Activated naive CD8-positive, alpha-beta T cell (primary cell): Measurements from ENCODE around the gene SSBP4.

ENCODE experiments used
- H3K27ac Mint-ChIP-seq: one replicate; pipeline ENCODE4 v1.8.0; 2021; ENCODE audit warnings: mixed read lengths
- H3K27me3 Mint-ChIP-seq: one replicate; pipeline ENCODE4 v1.8.0; 2021; ENCODE audit warnings: mixed read lengths
- H3K36me3 Mint-ChIP-seq: one replicate; pipeline ENCODE4 v1.8.0; 2021; ENCODE audit warnings: mixed read lengths
- H3K4me1 Mint-ChIP-seq: one replicate; pipeline ENCODE4 v1.8.0; 2021; ENCODE audit warnings: low read depth, mixed read lengths
- H3K4me3 Mint-ChIP-seq: one replicate; pipeline ENCODE4 v1.8.0; 2021; ENCODE audit warnings: mild to moderate bottlenecking, mixed read lengths
- H3K9me3 Mint-ChIP-seq: one replicate; pipeline ENCODE4 v1.8.0; 2021; ENCODE audit warnings: low read depth, mixed read lengths

Gene SSBP4

DNA sequence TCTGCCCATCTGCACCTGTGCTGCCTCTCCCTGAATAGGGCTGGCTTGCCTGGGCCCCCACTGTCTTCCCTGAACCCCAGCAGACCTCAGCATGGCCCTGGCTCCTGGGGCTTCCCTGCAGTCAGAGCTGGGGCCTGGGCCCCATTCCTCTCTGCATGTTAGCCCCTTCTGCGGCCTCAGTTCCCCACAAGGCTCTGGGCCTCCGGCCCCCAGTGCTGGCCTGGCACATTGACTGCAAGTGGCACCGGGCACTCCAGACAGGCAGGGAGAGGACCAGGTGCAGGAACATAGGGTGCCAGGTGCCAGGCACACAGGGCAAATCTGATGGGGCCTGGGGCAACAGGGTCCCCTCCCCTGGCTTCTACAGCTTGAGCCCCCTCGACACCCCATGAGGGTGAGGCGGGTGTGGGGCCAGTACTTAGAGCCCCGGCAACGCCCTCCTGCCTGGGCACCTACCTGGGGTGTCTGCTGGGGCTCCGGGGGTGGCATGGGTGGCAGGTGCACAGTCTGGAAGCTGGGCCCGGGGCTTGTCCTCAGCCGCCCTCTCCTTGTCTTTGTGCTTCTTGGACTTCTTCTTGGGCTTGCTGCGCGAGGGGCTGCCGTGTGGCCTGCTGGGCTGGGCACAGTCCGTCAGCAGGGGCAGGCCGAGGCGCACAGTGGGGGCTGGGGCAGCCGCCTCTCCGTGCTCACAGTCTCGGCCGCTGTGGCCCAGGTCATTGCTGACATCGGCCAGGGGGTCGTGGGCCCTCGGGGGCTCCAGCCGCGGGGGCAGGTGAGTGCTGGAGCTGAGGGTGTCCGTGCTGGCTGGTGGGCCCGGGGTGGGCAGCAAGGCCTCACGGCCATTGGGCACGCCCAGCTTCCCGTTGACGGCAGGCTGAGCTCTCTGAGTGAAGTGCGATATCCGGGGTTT, 31.1 kb downstream of the SSBP4 start:
- no peak overlapping the region for H3K4me3 Mint-ChIP-seq
- H3K36me3 Mint-ChIP-seq = no peaks in the 10 kb centered on the region
- H3K27me3 Mint-ChIP-seq = no peaks in the 10 kb centered on the region
- H3K4me1 Mint-ChIP-seq = peaks cover 2% of the 10 kb centered on the region
- H3K9me3 Mint-ChIP-seq = no peaks in the 10 kb centered on the region
- no peak overlapping the region for H3K27ac Mint-ChIP-seq

DNA sequence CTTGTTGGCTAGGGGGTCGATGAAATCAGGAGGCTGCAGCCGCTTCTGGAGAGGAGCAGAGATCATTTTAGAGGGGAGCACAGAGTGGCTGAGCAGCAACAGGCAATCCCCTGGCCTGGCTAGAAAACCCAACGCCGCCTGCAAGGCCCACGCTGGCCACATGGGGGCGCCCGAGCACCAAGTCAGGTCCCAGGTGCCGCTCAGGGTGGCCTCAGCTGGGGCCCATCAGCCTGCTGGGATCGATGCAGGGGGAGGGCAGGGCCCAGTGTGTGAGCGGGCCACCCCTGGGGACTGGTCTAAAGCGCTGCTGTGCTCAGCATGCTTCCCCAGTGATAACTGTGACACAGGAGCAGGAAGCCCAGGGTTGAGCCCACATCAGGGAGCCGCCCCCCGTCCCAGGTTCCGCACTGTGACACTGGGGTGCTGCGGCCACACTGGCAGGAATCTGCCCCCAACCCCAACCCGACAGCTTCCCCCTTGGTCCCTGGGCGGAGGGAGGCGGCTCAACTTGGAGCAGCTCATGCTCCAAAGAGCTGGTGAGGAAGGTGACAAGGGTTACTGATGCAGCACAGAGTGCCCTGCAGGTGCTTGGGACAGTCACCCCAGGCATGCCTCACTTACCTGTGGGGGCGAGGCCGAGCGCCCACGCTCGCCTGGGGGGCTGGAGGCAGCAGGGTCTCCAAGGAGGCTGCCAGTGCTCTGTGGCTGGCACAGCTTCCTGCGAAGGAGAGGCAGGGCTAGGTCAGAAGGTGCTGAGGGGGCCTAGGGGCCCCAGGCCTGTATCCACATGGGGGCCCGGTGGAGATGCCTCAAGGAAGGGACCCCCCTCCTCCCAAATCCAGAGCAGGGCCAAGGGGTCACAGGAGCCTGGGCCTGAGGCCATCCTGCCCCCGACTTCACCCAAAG, 32.0 kb downstream of the SSBP4 start:
- H3K27me3 Mint-ChIP-seq = no peaks in the 10 kb centered on the region
- H3K36me3 Mint-ChIP-seq = no peaks in the 10 kb centered on the region
- H3K4me1 Mint-ChIP-seq = peaks cover 2% of the 10 kb centered on the region
- no peak overlapping the region for H3K27ac Mint-ChIP-seq
- no peak overlapping the region for H3K4me3 Mint-ChIP-seq
- H3K9me3 Mint-ChIP-seq = no peaks in the 10 kb centered on the region

DNA sequence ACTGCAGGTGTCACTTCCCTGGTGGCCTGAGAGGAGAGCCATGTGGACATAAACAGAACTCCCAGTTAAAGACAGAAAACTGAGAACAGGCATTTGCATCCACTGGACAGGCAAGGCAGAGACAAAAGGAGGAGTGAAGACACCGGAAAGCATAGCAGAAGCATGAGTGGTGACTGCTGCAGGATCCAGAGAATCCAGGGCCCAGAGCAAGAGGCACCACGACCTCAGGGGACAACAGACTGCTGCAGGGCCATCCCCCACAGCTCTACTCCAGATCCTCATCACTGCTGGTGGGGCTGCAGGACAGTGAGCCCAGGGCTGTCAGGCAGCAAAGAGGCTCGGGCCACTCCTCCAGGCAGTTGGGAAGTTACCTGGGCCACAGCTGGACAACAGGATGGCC, 33.2 kb downstream of the SSBP4 start:
- Mint-ChIP-seq H3K27me3 (no peaks in the 10 kb centered on the region), H3K27ac (no peak overlapping the region), H3K9me3 (no peaks in the 10 kb centered on the region), H3K4me1 (peaks cover 2% of the 10 kb centered on the region), H3K4me3 (no peak overlapping the region), H3K36me3 (no peaks in the 10 kb centered on the region)

DNA sequence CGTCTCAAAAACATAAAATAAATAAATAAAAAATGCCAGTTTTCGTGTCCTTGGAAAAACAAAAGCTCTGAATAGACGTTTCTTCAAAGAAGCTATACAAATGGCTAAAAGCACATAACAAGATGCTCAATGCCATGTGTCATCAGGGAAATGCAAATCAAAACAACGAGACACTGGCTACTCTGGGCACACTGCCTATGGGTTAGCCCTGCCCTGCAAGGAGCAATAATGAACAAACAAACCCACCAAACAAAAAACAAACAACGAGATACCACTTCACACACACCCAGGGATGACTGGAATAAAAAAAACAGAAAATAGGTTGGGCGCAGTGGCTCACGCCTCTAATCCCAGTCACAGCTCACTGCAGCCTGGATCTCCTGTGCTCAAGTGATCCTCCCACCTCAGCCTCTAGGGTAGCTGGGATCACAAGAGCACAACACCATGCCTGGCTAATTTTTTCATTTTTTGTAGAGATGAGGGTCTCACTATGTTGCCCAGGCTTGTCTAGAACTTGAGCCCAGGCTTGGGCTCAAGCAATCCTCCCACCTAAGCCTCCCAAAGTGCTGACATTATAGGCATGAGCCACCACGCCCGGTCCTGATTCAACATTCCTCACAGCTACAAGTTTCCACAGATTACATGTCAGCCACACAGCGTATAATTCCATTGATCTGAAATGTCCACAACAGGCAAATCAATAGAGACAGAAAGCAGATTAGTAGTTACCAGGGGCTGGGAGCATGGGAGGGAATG, 34.2 kb downstream of the SSBP4 start:
- Mint-ChIP-seq H3K4me1 (peaks cover 2% of the 10 kb centered on the region), H3K36me3 (no peaks in the 10 kb centered on the region), H3K4me3 (no peak overlapping the region), H3K27me3 (no peaks in the 10 kb centered on the region), H3K27ac (peak overlapping the region; percentile 46), H3K9me3 (no peaks in the 10 kb centered on the region)

DNA sequence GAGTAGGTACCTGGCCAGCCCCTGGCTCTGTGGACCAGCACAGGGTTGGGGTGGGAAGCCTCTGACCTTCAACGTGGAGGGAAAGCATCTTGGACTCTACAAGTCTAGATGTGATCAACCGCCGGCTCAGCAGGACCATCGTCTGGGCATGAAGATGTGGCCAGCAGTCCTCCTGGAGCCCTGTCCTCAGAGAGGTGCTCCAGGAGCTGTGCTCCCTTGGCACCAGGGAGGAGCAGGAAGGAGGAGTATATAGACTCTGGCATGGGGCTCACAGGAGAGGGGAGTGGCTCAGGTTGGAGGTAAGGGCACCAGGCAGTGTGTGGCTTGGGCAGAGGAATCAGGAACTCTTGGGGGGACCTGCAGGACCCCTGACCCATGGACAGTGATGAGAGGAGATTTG, 37.1 kb downstream of the SSBP4 start:
- Mint-ChIP-seq H3K9me3 (no peaks in the 10 kb centered on the region), H3K4me1 (no peaks in the 10 kb centered on the region), H3K27ac (no peak overlapping the region), H3K4me3 (no peak overlapping the region), H3K36me3 (no peaks in the 10 kb centered on the region), H3K27me3 (no peaks in the 10 kb centered on the region)

DNA sequence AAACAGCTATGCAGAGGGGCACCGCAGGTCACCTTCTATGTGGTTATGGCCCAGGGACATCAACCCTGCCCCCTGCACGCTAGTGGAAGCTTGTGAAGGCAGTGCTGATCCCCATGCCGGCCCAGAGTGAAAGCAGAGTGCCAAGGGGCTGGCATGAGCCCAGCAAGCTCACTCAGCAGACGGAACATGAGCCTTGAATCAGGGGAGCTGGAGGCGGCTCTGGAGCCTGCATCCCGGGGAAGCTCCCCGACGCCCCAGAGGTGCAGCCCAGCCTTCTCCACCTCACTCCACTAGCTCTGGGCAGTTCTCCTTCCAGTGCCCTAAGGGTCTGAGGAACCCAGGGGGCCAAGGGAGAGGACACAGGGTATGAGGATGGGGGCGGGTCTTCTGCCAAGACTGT, 37.8 kb downstream of the SSBP4 start:
- Mint-ChIP-seq H3K36me3 (no peaks in the 10 kb centered on the region), H3K9me3 (no peaks in the 10 kb centered on the region), H3K27ac (peak overlapping the region; percentile 16), H3K4me1 (peaks cover 1% of the 10 kb centered on the region), H3K4me3 (no peak overlapping the region), H3K27me3 (no peaks in the 10 kb centered on the region)

DNA sequence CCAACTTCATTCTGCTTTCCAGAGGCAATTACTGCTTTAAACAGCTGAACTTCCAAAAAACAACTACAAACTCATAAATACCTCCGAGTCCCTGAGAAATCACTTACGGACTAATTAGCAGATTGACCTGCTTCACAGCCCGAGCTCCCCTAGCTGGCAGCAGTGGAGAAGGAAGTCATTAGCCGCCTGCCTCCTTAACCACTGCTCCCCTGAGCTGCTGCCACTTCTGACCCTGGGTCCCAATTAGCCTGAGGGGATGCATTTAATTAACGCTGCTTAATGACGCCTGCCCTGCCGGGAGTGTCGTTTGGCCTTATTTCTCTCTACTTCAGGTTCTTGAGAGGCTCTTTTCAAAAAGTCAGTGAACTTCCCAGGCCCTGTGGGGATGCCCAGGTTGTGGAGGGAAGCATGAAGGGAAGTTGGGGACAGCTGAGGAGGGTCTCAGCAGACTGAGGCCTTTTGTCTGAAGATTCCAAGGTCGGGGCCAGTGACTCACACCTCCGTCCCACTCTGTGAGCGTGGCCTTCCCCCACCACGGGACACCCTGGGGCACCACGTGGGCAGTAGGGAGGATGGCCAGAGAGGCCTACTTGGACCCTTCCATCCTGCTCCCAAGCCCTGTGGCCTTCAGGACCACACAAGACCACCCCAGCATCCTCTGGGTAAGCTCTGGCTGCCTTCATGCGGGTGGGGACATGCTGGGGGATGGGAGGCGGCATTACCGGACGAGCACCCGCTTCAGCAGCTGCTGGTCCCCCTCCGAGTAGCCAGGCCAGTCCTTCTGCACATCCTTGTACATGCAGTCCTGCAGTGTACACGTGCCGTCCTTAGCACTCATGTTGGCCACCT, 38.5 kb downstream of the SSBP4 start:
- Mint-ChIP-seq H3K27me3 (no peaks in the 10 kb centered on the region), H3K36me3 (no peaks in the 10 kb centered on the region), H3K9me3 (no peaks in the 10 kb centered on the region), H3K4me3 (no peak overlapping the region), H3K4me1 (peaks cover 3% of the 10 kb centered on the region), H3K27ac (no peak overlapping the region)

DNA sequence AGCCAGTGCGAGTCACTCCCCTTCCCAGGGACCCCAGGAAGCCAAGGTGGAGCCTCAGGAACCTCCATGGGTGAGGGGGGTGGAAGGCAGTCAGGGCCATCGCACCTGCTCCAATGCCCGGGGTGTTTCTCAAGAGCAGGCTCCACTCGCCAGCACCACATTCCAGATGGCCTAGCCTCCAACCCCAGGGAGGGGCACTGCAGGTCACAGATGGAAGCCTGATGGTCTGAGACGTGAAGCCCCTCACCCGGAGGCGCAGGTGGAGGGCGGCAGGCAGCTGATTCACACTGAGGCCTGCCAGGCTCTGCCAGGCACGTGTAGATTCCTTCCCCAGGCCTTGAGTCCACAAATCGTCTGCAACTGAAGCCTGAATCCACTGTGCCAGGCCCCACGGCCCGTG, 41.7 kb downstream of the SSBP4 start:
- Mint-ChIP-seq H3K27me3 (no peaks in the 10 kb centered on the region), H3K4me1 (peaks cover 6% of the 10 kb centered on the region), H3K36me3 (no peaks in the 10 kb centered on the region)

DNA sequence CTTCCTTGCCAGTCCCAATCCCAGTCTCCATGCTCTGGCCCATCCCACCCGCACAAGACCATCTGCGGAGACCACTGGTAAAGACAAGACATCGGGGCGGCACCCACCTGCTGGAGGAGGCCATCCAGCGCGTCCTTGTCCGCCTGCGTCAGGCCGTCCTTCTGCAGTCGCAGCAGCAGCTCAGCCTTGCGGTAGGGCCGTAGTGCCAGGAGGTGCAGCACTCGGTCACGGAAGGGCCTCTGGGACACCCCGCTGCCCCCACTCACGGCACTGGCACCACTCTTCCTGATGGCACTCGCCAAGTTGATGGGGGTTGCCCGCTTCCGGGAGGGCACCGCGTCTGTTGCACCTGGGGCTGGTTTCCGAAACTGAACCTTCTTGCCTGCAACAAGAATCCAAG, 42.3 kb downstream of the SSBP4 start:
- no peaks in the 10 kb centered on the region for H3K27me3 Mint-ChIP-seq
- H3K9me3 Mint-ChIP-seq = no peaks in the 10 kb centered on the region
- peaks cover 6% of the 10 kb centered on the region for H3K4me1 Mint-ChIP-seq
- no peak overlapping the region for H3K27ac Mint-ChIP-seq
- H3K36me3 Mint-ChIP-seq = no peaks in the 10 kb centered on the region
- no peak overlapping the region for H3K4me3 Mint-ChIP-seq

More for the DNA sequence above, 41.7 kb downstream of the SSBP4 start:
- Mint-ChIP-seq H3K27ac (no peak overlapping the region), H3K9me3 (no peaks in the 10 kb centered on the region), H3K4me3 (no peak overlapping the region)

DNA sequence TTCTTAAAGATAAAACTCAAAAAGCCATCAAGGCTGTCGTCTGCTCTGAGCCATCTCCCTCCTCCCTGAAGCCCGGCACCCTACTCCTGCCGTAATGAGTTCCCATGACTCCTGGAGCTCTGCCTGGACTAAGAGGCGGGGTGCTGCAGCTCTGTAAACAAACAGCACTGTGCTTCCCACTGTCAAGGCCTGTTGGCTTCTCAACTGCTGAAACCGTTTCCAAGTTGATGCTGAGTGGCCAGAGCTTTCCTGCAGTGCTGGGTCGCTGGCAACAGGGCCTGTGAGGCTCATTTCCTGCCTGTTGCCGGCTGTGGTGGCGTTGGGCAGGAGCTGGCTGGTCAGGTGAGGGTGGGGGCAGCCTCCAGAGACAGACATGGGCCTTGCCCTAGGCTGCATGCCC, 45.4 kb downstream of the SSBP4 start:
- H3K4me3 Mint-ChIP-seq = no peak overlapping the region
- H3K27ac Mint-ChIP-seq = peak overlapping the region; percentile 61
- peaks cover 10% of the 10 kb centered on the region for H3K4me1 Mint-ChIP-seq
- no peaks in the 10 kb centered on the region for H3K36me3 Mint-ChIP-seq
- H3K9me3 Mint-ChIP-seq = no peaks in the 10 kb centered on the region
- H3K27me3 Mint-ChIP-seq = no peaks in the 10 kb centered on the region

DNA sequence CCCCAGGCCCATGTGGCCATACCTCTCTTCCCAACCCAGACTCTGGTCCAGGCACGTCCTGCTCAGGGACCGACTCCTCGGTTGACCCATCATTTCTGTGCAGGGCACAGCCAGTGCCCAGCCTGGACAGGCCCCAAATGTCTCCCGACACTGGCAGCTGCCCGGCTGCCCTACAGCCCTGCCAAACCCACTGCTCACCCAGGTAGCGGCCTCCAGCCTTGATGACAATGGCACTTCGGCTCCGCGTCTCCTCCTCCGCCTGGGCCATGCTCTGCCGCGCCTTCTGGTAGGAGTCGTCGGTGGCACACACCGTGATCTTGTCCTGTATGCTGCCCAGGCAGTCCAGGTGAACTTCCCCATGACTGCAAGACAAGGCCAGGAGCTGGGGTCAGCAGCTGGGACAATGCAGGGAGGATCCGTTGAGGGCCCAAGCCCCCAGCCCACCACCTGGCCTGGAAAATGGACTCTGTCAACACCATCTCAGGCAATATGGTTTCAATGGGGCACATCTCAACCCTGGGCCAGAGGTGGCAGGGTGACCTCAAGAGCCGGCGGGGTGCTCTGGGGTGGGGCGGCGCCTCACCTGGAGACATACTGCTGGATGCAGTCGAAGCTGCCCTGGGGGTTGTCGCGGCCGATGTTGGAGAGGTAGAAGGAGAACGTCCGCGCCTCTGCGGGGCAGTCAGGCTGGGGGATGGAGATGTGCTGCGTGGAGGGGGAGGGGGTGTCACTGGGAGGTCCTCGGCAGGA, 46.2 kb downstream of the SSBP4 start:
- H3K27ac Mint-ChIP-seq = no peak overlapping the region
- peaks cover 11% of the 10 kb centered on the region for H3K4me1 Mint-ChIP-seq
- H3K27me3 Mint-ChIP-seq = no peaks in the 10 kb centered on the region
- no peaks in the 10 kb centered on the region for H3K9me3 Mint-ChIP-seq
- no peaks in the 10 kb centered on the region for H3K36me3 Mint-ChIP-seq
- H3K4me3 Mint-ChIP-seq = no peak overlapping the region

DNA sequence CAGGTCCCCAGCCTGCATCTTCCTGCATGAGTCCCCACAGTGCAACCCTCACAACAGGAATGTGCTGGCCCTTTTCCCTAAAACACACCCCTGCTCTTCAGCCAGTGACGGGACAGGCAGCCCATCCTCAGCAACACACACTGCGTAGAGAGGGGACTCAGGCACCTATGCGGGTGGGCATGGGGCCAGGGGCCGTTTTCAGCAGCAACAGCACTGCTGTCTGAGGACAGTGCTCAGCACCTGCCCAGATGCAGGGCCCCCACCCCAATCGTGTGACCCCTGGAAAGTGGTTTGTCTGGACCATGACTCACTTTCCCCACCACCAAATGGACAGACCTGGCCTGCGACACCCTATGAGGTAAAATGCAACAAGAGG, 46.8 kb downstream of the SSBP4 start:
- H3K27ac Mint-ChIP-seq = no peak overlapping the region
- peaks cover 11% of the 10 kb centered on the region for H3K4me1 Mint-ChIP-seq
- no peak overlapping the region for H3K4me3 Mint-ChIP-seq

DNA sequence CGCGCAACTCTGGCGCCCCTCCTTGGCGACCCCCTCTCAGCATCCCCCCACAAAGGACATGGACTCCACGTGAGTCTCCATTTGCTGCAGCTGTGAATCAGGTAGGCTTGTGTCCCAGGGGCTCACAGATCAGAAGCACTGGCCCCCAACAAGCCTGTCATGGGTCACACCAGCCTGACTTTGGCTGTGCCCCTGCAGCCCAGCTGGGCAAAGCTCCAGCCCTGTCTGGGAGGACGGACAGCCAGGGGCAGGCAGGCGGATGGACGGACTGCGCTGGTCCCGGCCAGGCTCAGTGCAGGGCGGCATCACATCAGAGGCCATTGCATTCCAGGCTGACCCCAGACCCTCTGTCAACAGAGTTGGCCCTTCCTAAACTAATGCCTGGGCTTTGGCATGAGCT, 47.2 kb downstream of the SSBP4 start:
- Mint-ChIP-seq H3K4me1 (peaks cover 11% of the 10 kb centered on the region), H3K4me3 (no peak overlapping the region), H3K36me3 (no peaks in the 10 kb centered on the region), H3K27ac (no peak overlapping the region), H3K9me3 (no peaks in the 10 kb centered on the region), H3K27me3 (no peaks in the 10 kb centered on the region)

More for the DNA sequence above, 46.8 kb downstream of the SSBP4 start:
- Mint-ChIP-seq H3K36me3 (no peaks in the 10 kb centered on the region), H3K9me3 (no peaks in the 10 kb centered on the region), H3K27me3 (no peaks in the 10 kb centered on the region)
